ENCODE results near the gene LY6G5B.

GRCh38 chr6:31645325-31645724, 24.5 kb upstream of the LY6G5B start:
- TF ChIP-seq PBX3 (IDR thresholded peaks at IDR 0.05), result no peak
- no peak for TF ChIP-seq GABPA (IDR thresholded peaks at IDR 0.05; ENCODE audit: low read depth)
- TF ChIP-seq CTCF (IDR thresholded peaks at IDR 0.05), result no peak

All from SK-N-SH (cell line).